ENCODE results near the gene MYRF. TPM values are rescaled to one million over a fixed set of nuclear protein-coding genes. Genes with fewer than 3 reads are reported as not detected.
A peak's percentile ranks its signal among the peaks of the same experiment; 100 is the strongest.

Gene MYRF
- total RNA-seq, 2 experiments from 2014 or later = 0.25 to 0.57 TPM

- ChIA-PET CTCF (interaction anchor here (3.1 kb wide), 1 partner anchor 17 kb away, joined by 14 read pairs; no protein-coding TSS in a partner anchor), POLR2A (no interaction called here)
- Mint-ChIP-seq H3K4me1 (peaks cover 11% of the 10 kb centered on the region), H3K36me3 (ENCODE audit: low read depth) (peaks cover 4% of the 10 kb centered on the region), H3K4me3 (no peak overlapping the region), H3K9me3 (ENCODE audit: low read depth) (no peaks in the 10 kb centered on the region), H3K27ac (no peak overlapping the region), H3K27me3 (peaks cover 5% of the 10 kb centered on the region)
- intact Hi-C loops (cut with DNase I, micrococcal nuclease) = no loop called here
- ATAC-seq (no peak), DNase-seq (no peak)
Observed at GRCh38 chr11:61780581-61781162, 28.2 kb downstream of the MYRF start.

- Mint-ChIP-seq H3K4me3 (no peak overlapping the region), H3K4me1 (peaks cover 10% of the 10 kb centered on the region), H3K27ac (no peak overlapping the region), H3K9me3 (ENCODE audit: low read depth) (no peaks in the 10 kb centered on the region), H3K27me3 (peaks cover 5% of the 10 kb centered on the region), H3K36me3 (ENCODE audit: low read depth) (peaks cover 4% of the 10 kb centered on the region)
- DNase-seq (no peak), ATAC-seq (no peak)
- intact Hi-C loops (cut with DNase I, micrococcal nuclease) = no loop called here
- CTCF ChIA-PET = interaction anchor here (1.0 to 3.1 kb wide), 2 partner anchors 10 to 16 kb away, joined by 3 to 14 read pairs; no protein-coding TSS in a partner anchor
- POLR2A ChIA-PET = interaction anchor here (1.0 kb wide), 1 partner anchor 11 kb away, joined by 3 read pairs; the partner anchor contains the start of gene FEN1
Observed at GRCh38 chr11:61781585-61781984, 29.1 kb downstream of the MYRF start.

GRCh38 chr11:61782299-61782698 is 29.9 kb downstream of the MYRF start:
- ATAC-seq = no peak
- intact Hi-C loops (cut with DNase I, micrococcal nuclease) = no loop called here
- Mint-ChIP-seq H3K27ac (no peak overlapping the region), H3K4me1 (peaks cover 5% of the 10 kb centered on the region), H3K36me3 (ENCODE audit: low read depth) (peaks cover 4% of the 10 kb centered on the region), H3K27me3 (peaks cover 5% of the 10 kb centered on the region), H3K9me3 (ENCODE audit: low read depth) (no peaks in the 10 kb centered on the region), H3K4me3 (no peak overlapping the region)
- ChIA-PET CTCF (interaction anchor here (1.0 to 3.1 kb wide), 2 partner anchors 10 to 15 kb away, joined by 3 to 14 read pairs; no protein-coding TSS in a partner anchor), POLR2A (interaction anchor here (0.7 to 1.0 kb wide), 2 partner anchors 11 to 1144 kb away, joined by 3 read pairs; partner anchors contain the start of gene FEN1)
- no peak for DNase-seq

GRCh38 chr11:61782841-61783240 is 30.4 kb downstream of the MYRF start:
- intact Hi-C loops (cut with DNase I, micrococcal nuclease) = no loop called here
- peaks cover 4% of the 10 kb centered on the region for H3K36me3 Mint-ChIP-seq (ENCODE audit: low read depth)
- H3K9me3 Mint-ChIP-seq (ENCODE audit: low read depth) = no peaks in the 10 kb centered on the region
- no peak overlapping the region for H3K4me3 Mint-ChIP-seq
- no peak for DNase-seq
- ChIA-PET CTCF (interaction anchor here (0.5 to 3.1 kb wide), 3 partner anchors 11 to 776 kb away, joined by 3 to 14 read pairs (median 3); no protein-coding TSS in a partner anchor), POLR2A (interaction anchor here (0.7 kb wide), 1 partner anchor 1144 kb away, joined by 3 read pairs; no protein-coding TSS in a partner anchor)
- peaks cover 2% of the 10 kb centered on the region for H3K4me1 Mint-ChIP-seq
- peaks cover 4% of the 10 kb centered on the region for H3K27me3 Mint-ChIP-seq
- no peak overlapping the region for H3K27ac Mint-ChIP-seq
- ATAC-seq = no peak

GRCh38 chr11:61783717-61784505 is 31.5 kb downstream of the MYRF start:
- Mint-ChIP-seq H3K4me3 (no peak overlapping the region), H3K27ac (no peak overlapping the region), H3K4me1 (no peaks in the 10 kb centered on the region), H3K36me3 (ENCODE audit: low read depth) (peaks cover 9% of the 10 kb centered on the region), H3K27me3 (no peaks in the 10 kb centered on the region), H3K9me3 (ENCODE audit: low read depth) (no peaks in the 10 kb centered on the region)
- intact Hi-C loops (cut with DNase I, micrococcal nuclease) = no loop called here
- ChIA-PET POLR2A (no interaction called here), CTCF (interaction anchor here (0.6 to 1.5 kb wide), 2 partner anchors 13 to 83 kb away, joined by 3 read pairs; no protein-coding TSS in a partner anchor)
- DNase-seq = no peak
- no peak for ATAC-seq

- DNase-seq = no peak
- intact Hi-C loops (cut with DNase I, micrococcal nuclease) = no loop called here
- Mint-ChIP-seq H3K4me1 (no peaks in the 10 kb centered on the region), H3K9me3 (ENCODE audit: low read depth) (no peaks in the 10 kb centered on the region), H3K4me3 (no peak overlapping the region), H3K27ac (no peak overlapping the region), H3K27me3 (no peaks in the 10 kb centered on the region), H3K36me3 (ENCODE audit: low read depth) (peaks cover 15% of the 10 kb centered on the region)
- POLR2A ChIA-PET = no interaction called here
- CTCF ChIA-PET = interaction anchor here (0.6 to 1.5 kb wide), 2 partner anchors 12 to 82 kb away, joined by 3 read pairs; no protein-coding TSS in a partner anchor
- no peak for ATAC-seq
Observed at GRCh38 chr11:61784506-61784805, 32.0 kb downstream of the MYRF start.

- H3K27me3 Mint-ChIP-seq = no peaks in the 10 kb centered on the region
- H3K4me1 Mint-ChIP-seq = peaks cover 8% of the 10 kb centered on the region
- POLR2A ChIA-PET = no interaction called here
- intact Hi-C loops (cut with DNase I, micrococcal nuclease) = no loop called here
- DNase-seq (no peak), ATAC-seq (no peak)
- H3K27ac Mint-ChIP-seq = no peak overlapping the region
- peaks cover 22% of the 10 kb centered on the region for H3K36me3 Mint-ChIP-seq (ENCODE audit: low read depth)
- no peak overlapping the region for H3K4me3 Mint-ChIP-seq
- no peaks in the 10 kb centered on the region for H3K9me3 Mint-ChIP-seq (ENCODE audit: low read depth)
- CTCF ChIA-PET = interaction anchor here (0.6 to 2.8 kb wide), 3 partner anchors 11 to 154 kb away, joined by 3 to 17 read pairs (median 3); no protein-coding TSS in a partner anchor
Observed at GRCh38 chr11:61785837-61786402, 33.5 kb downstream of the MYRF start.

- ATAC-seq (no peak), DNase-seq (peak; percentile 39)
- H3K4me3 Mint-ChIP-seq = no peak overlapping the region
- intact Hi-C loops (cut with DNase I, micrococcal nuclease) = loop anchor here in 1 of 2 experiments (1.0 kb wide), 1 partner anchor 41 kb away; no protein-coding TSS in a partner anchor
- H3K4me1 Mint-ChIP-seq = peaks cover 16% of the 10 kb centered on the region
- POLR2A ChIA-PET = no interaction called here
- no peaks in the 10 kb centered on the region for H3K9me3 Mint-ChIP-seq (ENCODE audit: low read depth)
- H3K27me3 Mint-ChIP-seq = no peaks in the 10 kb centered on the region
- CTCF ChIA-PET = interaction anchor here (0.6 to 2.8 kb wide), 4 partner anchors 9 to 784 kb away, joined by 3 to 17 read pairs (median 4); no protein-coding TSS in a partner anchor
- H3K27ac Mint-ChIP-seq = no peak overlapping the region
- H3K36me3 Mint-ChIP-seq (ENCODE audit: low read depth) = peaks cover 28% of the 10 kb centered on the region
Observed at GRCh38 chr11:61787928-61788491, 35.6 kb downstream of the MYRF start.

- POLR2A ChIA-PET = interaction anchor here (0.6 to 1.4 kb wide), 4 partner anchors 23 to 250 kb away, joined by 3 to 5 read pairs (median 4); no protein-coding TSS in a partner anchor
- Mint-ChIP-seq H3K9me3 (ENCODE audit: low read depth) (no peaks in the 10 kb centered on the region), H3K4me3 (peak overlapping the region; percentile 92), H3K27me3 (no peaks in the 10 kb centered on the region), H3K27ac (peak overlapping the region; percentile 98), H3K36me3 (ENCODE audit: low read depth) (peaks cover 47% of the 10 kb centered on the region), H3K4me1 (peaks cover 39% of the 10 kb centered on the region)
- intact Hi-C loops (cut with DNase I, micrococcal nuclease) = loop anchor here (1.0 to 5.0 kb wide), 14 partner anchors 15 to 935 kb away; partner anchors contain the start of genes INCENP (in 2 of the 2), CPSF7 (in 1 of the 2), FADS1 (in 1 of the 2) and FADS3 (in 1 of the 2)
- ATAC-seq = peak; percentile 54
- CTCF ChIA-PET = interaction anchor here (0.7 to 9.4 kb wide), 5 partner anchors 22 to 596 kb away, joined by 3 to 115 read pairs (median 3); partner anchors contain the start of gene FADS1
- peak; percentile 73 for DNase-seq
Observed at GRCh38 chr11:61791737-61792309, 39.4 kb downstream of the MYRF start.

GRCh38 chr11:61792310-61793082 is 40.1 kb downstream of the MYRF start, which contains the start of the genes FEN1 and TMEM258:
Gene FEN1, plus strand, starts transcription at chr11:61792911. Its CDS starts 2,451 bp downstream, at chr11:61795362.
Gene TMEM258, minus strand, starts transcription at chr11:61792599. Its CDS starts 41 bp downstream, at chr11:61792558.
- CTCF ChIA-PET = interaction anchor here (0.6 to 9.4 kb wide), 12 partner anchors 9 to 595 kb away, joined by 3 to 115 read pairs (median 4); partner anchors contain the start of gene FADS1
- DNase-seq (peak; percentile 94), ATAC-seq (peak; percentile 88)
- H3K9me3 Mint-ChIP-seq (ENCODE audit: low read depth) = no peaks in the 10 kb centered on the region
- POLR2A ChIA-PET = interaction anchor here (0.6 to 1.8 kb wide), 5 partner anchors 11 to 107 kb away, joined by 3 to 5 read pairs (median 4); no protein-coding TSS in a partner anchor
- intact Hi-C loops (cut with DNase I, micrococcal nuclease) = loop anchor here (1.0 to 5.0 kb wide), 14 partner anchors 15 to 935 kb away; partner anchors contain the start of genes INCENP (in 2 of the 2), CPSF7 (in 1 of the 2), FADS1 (in 1 of the 2) and FADS3 (in 1 of the 2)
- peak within 1 kb of the TSS; percentile 92 for H3K4me3 Mint-ChIP-seq
- H3K27ac Mint-ChIP-seq = peak within 1 kb of the TSS; percentile 98
- H3K4me1 Mint-ChIP-seq = peaks cover 44% of the 10 kb centered on the region
- peaks cover 53% of the 10 kb centered on the region for H3K36me3 Mint-ChIP-seq (ENCODE audit: low read depth)
- H3K27me3 Mint-ChIP-seq = no peaks in the 10 kb centered on the region

Measured in activated CD4-positive, alpha-beta T cell treated with anti-CD3 and anti-CD28 coated beads for 36 hours (primary cell).